Smooth muscle cell (in vitro differentiated cells): Measurements from ENCODE around the gene FAM228A. TPM values are rescaled to one million over a fixed set of nuclear protein-coding genes. Genes with fewer than 3 reads are reported as not detected.

Experiments
- DNase-seq: peaks from one replicate; lab custom pipeline; 2025; ENCODE audit not compliant: unreplicated experiment; lab: John Stamatoyannopoulos, UW
- H2AFZ ChIP-seq: fragments of 200-600 bp; sonication (generic); 2 replicates; pipeline ENCODE4 v1.6.0; 2016; ENCODE audit warnings: antibody characterized with exemption, low read depth, mild to moderate bottlenecking
- H3F3A ChIP-seq: fragments of 200-600 bp; sonication (generic); 2 replicates; pipeline ENCODE4 v1.6.0; 2017; ENCODE audit warnings: antibody characterized with exemption, low read depth
- H3K27ac ChIP-seq: fragments of 200-600 bp; sonication (generic); 2 replicates; pipeline ENCODE4 v1.5.1; 2016; ENCODE audit warnings: low read depth, mild to moderate bottlenecking
- H3K27me3 ChIP-seq: fragments of 200-600 bp; sonication (generic); 2 replicates; pipeline ENCODE4 v1.6.1; 2016; ENCODE audit warnings: low read depth, mild to moderate bottlenecking
- H3K36me3 ChIP-seq: fragments of 200-600 bp; sonication (generic); 2 replicates; pipeline ENCODE4 v1.5.1; 2016; ENCODE audit warnings: low read depth
- H3K4me1 ChIP-seq: fragments of 200-600 bp; sonication (generic); 2 replicates; pipeline ENCODE4 v1.5.1; 2016; ENCODE audit warnings: low read depth
- H3K4me2 ChIP-seq: fragments of 200-600 bp; sonication (generic); 2 replicates; pipeline ENCODE4 v1.6.0; 2016; ENCODE audit warnings: mild to moderate bottlenecking
- H3K4me3 ChIP-seq: fragments of 200-600 bp; sonication (generic); 2 replicates; pipeline ENCODE4 v1.5.1; 2016; ENCODE audit warnings: mild to moderate bottlenecking
- H3K79me2 ChIP-seq: fragments of 200-600 bp; sonication (generic); 2 replicates; pipeline ENCODE4 v1.6.0; 2016; ENCODE audit warnings: low read depth, mild to moderate bottlenecking
- H3K9ac ChIP-seq: fragments of 200-600 bp; sonication (generic); 2 replicates; pipeline ENCODE4 v1.6.0; 2016; ENCODE audit warnings: low read depth
- H3K9me3 ChIP-seq: fragments of 200-600 bp; sonication (generic); replicated peaks from 2 replicates; pipeline ENCODE4 v1.5.1; 2016; ENCODE audit warnings: low read depth
- H4K20me1 ChIP-seq: fragments of 200-600 bp; sonication (generic); 2 replicates; pipeline ENCODE4 v1.6.0; 2016; ENCODE audit warnings: low read depth
- WGBS: methylation state at CpG from one replicate; pipeline ENCODE4 v1.1.7; 2016; ENCODE audit warnings: low lambda C conversion rate; 5-methylcytosine and 5-hydroxymethylcytosine counted together
- polyA plus RNA-seq: library from polyadenylated mRNA; unstranded; fragments of >200 nt; fragmentation: Nextera tagmentation; extraction: Ambion mirVana; gene quantifications from 2 replicates; pipeline ENCODE4 v1.2.1, GENCODE V29; 2016
- total RNA-seq: library from RNA; depleted of rRNA; stranded (reverse); fragments of >200 nt; gene quantifications from 2 replicates; pipeline ENCODE4 v1.2.3, GENCODE V29; 2014
- TF ChIP-seq, protein P1 (sequence below): fragments of 200-600 bp; sonication (generic); IDR thresholded peaks from 2 replicates; pipeline ENCODE4 v1.5.1; 2017; ENCODE audit warnings: borderline replicate concordance, mild to moderate bottlenecking, antibody characterized with exemption; ENCODE audit not compliant: insufficient read depth, poor library complexity, severe bottlenecking

FAM228A gene
- total and polyA plus RNA-seq, 2 experiments from 2014 or later, result 0.57 TPM; not detected in 1

- 92% methylated on average over 2 of the region's 2 CpGs for WGBS
- H3K9ac ChIP-seq, result no peak overlapping the region
Observed at GRCh38 chr2:24163601-24164000, 11.3 kb upstream of the FAM228A start.

GRCh38 chr2:24164416-24164973, 10.4 kb upstream of the FAM228A start:
- Histone ChIP-seq H3K9ac (no peak overlapping the region), H3K79me2 (no peaks in the 10 kb centered on the region), H3K4me3 (no peak overlapping the region), H3K4me1 (no peaks in the 10 kb centered on the region), H3K27me3 (no peaks in the 10 kb centered on the region), H3K9me3 (no peaks in the 10 kb centered on the region), H3K4me2 (no peak overlapping the region), H3F3A (no peaks in the 10 kb centered on the region), H4K20me1 (no peaks in the 10 kb centered on the region), H2AFZ (no peak overlapping the region), H3K36me3 (peaks cover 5% of the 10 kb centered on the region), H3K27ac (no peak overlapping the region)
- TF ChIP-seq, protein P1, sequence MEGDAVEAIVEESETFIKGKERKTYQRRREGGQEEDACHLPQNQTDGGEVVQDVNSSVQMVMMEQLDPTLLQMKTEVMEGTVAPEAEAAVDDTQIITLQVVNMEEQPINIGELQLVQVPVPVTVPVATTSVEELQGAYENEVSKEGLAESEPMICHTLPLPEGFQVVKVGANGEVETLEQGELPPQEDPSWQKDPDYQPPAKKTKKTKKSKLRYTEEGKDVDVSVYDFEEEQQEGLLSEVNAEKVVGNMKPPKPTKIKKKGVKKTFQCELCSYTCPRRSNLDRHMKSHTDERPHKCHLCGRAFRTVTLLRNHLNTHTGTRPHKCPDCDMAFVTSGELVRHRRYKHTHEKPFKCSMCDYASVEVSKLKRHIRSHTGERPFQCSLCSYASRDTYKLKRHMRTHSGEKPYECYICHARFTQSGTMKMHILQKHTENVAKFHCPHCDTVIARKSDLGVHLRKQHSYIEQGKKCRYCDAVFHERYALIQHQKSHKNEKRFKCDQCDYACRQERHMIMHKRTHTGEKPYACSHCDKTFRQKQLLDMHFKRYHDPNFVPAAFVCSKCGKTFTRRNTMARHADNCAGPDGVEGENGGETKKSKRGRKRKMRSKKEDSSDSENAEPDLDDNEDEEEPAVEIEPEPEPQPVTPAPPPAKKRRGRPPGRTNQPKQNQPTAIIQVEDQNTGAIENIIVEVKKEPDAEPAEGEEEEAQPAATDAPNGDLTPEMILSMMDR, result peak; percentile 43
- DNase-seq, result no peak
- WGBS, result 91% methylated on average over 5 of the region's 8 CpGs

More at GRCh38 chr2:24163601-24164000, 11.3 kb upstream of the FAM228A start:
- Histone ChIP-seq H3K9me3 (no peaks in the 10 kb centered on the region), H3K36me3 (peaks cover 5% of the 10 kb centered on the region), H3K4me2 (no peak overlapping the region), H2AFZ (no peak overlapping the region), H3K79me2 (no peaks in the 10 kb centered on the region), H3F3A (no peaks in the 10 kb centered on the region), H4K20me1 (no peaks in the 10 kb centered on the region), H3K27ac (no peak overlapping the region), H3K4me1 (no peaks in the 10 kb centered on the region), H3K4me3 (no peak overlapping the region), H3K27me3 (no peaks in the 10 kb centered on the region)
- no peak for DNase-seq
- TF ChIP-seq, protein P1, result no peak

GRCh38 chr2:24169023-24169422, 5.8 kb upstream of the FAM228A start:
- no peaks in the 10 kb centered on the region for H3F3A ChIP-seq
- H3K9ac ChIP-seq, result no peak overlapping the region
- H3K4me1 ChIP-seq, result no peaks in the 10 kb centered on the region
- H3K79me2 ChIP-seq, result no peaks in the 10 kb centered on the region
- no peaks in the 10 kb centered on the region for H3K36me3 ChIP-seq
- WGBS, result 19% methylated on average over 5 of the region's 5 CpGs
- H2AFZ ChIP-seq, result no peak overlapping the region
- TF ChIP-seq, protein P1, result no peak
- no peak overlapping the region for H3K27ac ChIP-seq
- H3K4me2 ChIP-seq, result peak overlapping the region; percentile 35
- H4K20me1 ChIP-seq, result no peaks in the 10 kb centered on the region
- no peak for DNase-seq
- no peak overlapping the region for H3K4me3 ChIP-seq
- H3K27me3 ChIP-seq, result no peaks in the 10 kb centered on the region
- H3K9me3 ChIP-seq, result no peaks in the 10 kb centered on the region

GRCh38 chr2:24175631-24176187, 856 bp downstream of the FAM228A start:
- Histone ChIP-seq H3K36me3 (no peaks in the 10 kb centered on the region), H3K4me3 (no peak overlapping the region), H2AFZ (no peak overlapping the region), H3K27me3 (no peaks in the 10 kb centered on the region), H3K4me1 (no peaks in the 10 kb centered on the region), H3F3A (no peaks in the 10 kb centered on the region), H3K9ac (no peak overlapping the region), H3K9me3 (no peaks in the 10 kb centered on the region), H3K79me2 (no peaks in the 10 kb centered on the region), H4K20me1 (no peaks in the 10 kb centered on the region), H3K27ac (no peak overlapping the region), H3K4me2 (no peak overlapping the region)
- WGBS, result 94% methylated on average over 15 of the region's 17 CpGs
- TF ChIP-seq, protein P1, result no peak
- no peak for DNase-seq
